Neural progenitor cell (in vitro differentiated cells): Measurements from ENCODE around the gene NCKAP5. TPM values are rescaled to one million over a fixed set of nuclear protein-coding genes. Genes with fewer than 3 reads are reported as not detected.

Experiments used
- DNase-seq: peaks from one replicate; pipeline ENCODE4 v3.0.0-alpha.2; 2016; ENCODE audit warnings: low spot score
- H2AFZ ChIP-seq: fragments of 200-600 bp; sonication (generic); replicated peaks from 2 replicates; pipeline ENCODE4 v1.6.1; 2016; ENCODE audit warnings: antibody characterized with exemption
- H3F3A ChIP-seq: fragments of 200-600 bp; sonication (generic); 2 replicates; pipeline ENCODE4 v1.6.1; 2016; ENCODE audit warnings: antibody characterized with exemption, low read depth
- H3K27ac ChIP-seq: fragments of 200-600 bp; sonication (generic); 2 replicates; pipeline ENCODE4 v1.5.1; 2016; ENCODE audit warnings: mild to moderate bottlenecking
- H3K27me3 ChIP-seq: fragments of 200-600 bp; sonication (generic); 2 replicates; pipeline ENCODE4 v1.6.1; 2016; ENCODE audit warnings: mild to moderate bottlenecking, moderate library complexity
- H3K36me3 ChIP-seq: fragments of 200-600 bp; sonication (generic); 2 replicates; pipeline ENCODE4 v1.5.1; 2016
- H3K4me1 ChIP-seq: fragments of 200-600 bp; sonication (generic); 2 replicates; pipeline ENCODE4 v1.6.1; 2016; ENCODE audit warnings: mixed run types
- H3K4me2 ChIP-seq: fragments of 200-600 bp; sonication (generic); 2 replicates; pipeline ENCODE4 v1.6.1; 2016
- H3K4me3 ChIP-seq: fragments of 200-600 bp; sonication (generic); 2 replicates; pipeline ENCODE4 v1.5.1; 2016
- H3K79me2 ChIP-seq: fragments of 200-600 bp; sonication (generic); 2 replicates; pipeline ENCODE4 v1.6.1; 2016; ENCODE audit warnings: low read depth
- H3K9ac ChIP-seq: fragments of 200-600 bp; sonication (generic); 2 replicates; pipeline ENCODE4 v1.6.1; 2016
- H3K9me3 ChIP-seq: fragments of 200-600 bp; sonication (generic); 2 replicates; pipeline ENCODE4 v1.5.1; 2016; ENCODE audit warnings: low read depth
- H4K20me1 ChIP-seq: fragments of 200-600 bp; sonication (generic); 2 replicates; pipeline ENCODE4 v1.6.1; 2016; ENCODE audit warnings: low read depth
- H3K27ac Mint-ChIP-seq: 3 replicates; pipeline ENCODE4 v1.8.0; 2021; ENCODE audit warnings: mixed read lengths
- H3K27me3 Mint-ChIP-seq: 2 replicates; pipeline ENCODE4 v1.8.0; 2022; ENCODE audit warnings: low read depth, mild to moderate bottlenecking, inconsistent platforms, moderate library complexity, mixed read lengths; ENCODE audit not compliant: insufficient read depth
- H3K36me3 Mint-ChIP-seq: 3 replicates; pipeline ENCODE4 v1.8.0; 2021; ENCODE audit warnings: mixed read lengths
- H3K4me1 Mint-ChIP-seq: 3 replicates; pipeline ENCODE4 v1.8.0; 2021; ENCODE audit warnings: mixed read lengths
- H3K4me3 Mint-ChIP-seq: 3 replicates; pipeline ENCODE4 v1.8.0; 2021; ENCODE audit warnings: mild to moderate bottlenecking, moderate library complexity, mixed read lengths
- H3K9me3 Mint-ChIP-seq: 3 replicates; pipeline ENCODE4 v1.8.0; 2020; ENCODE audit warnings: mixed read lengths
- EZH2 ChIP-seq: fragments of 200-600 bp; sonication (generic); IDR thresholded peaks from 2 replicates; pipeline ENCODE4 v1.6.1; 2017; ENCODE audit warnings: antibody characterized with exemption, mild to moderate bottlenecking, moderate library complexity
- EZH2phosphoT487 ChIP-seq: fragments of 200-600 bp; sonication (generic); IDR thresholded peaks from 2 replicates; pipeline ENCODE4 v1.6.1; 2017; ENCODE audit warnings: antibody characterized with exemption
- total RNA-seq: library from RNA; depleted of rRNA; stranded (reverse); fragments of >200 nt; gene quantifications from 2 replicates; pipeline ENCODE4 v1.2.3, GENCODE V29; 2015; ENCODE audit warnings: low replicate concordance
- TF ChIP-seq, protein P1 (sequence below): fragments of 200-600 bp; sonication (generic); IDR thresholded peaks from 2 replicates; pipeline ENCODE4 v1.5.1; 2017; ENCODE audit warnings: antibody characterized with exemption, mild to moderate bottlenecking

NCKAP5 gene
- total RNA-seq, 1 donor from 2014 or later: 0.47 TPM

GRCh38 chr2:133420788-133421187 is 147.5 kb downstream of the NCKAP5 start:
- H3K79me2 ChIP-seq: no peaks in the 10 kb centered on the region
- H3K27me3 Mint-ChIP-seq: peaks cover 2% of the 10 kb centered on the region
- no peak overlapping the region for H3K4me2 ChIP-seq
- H3K27me3 ChIP-seq: no peaks in the 10 kb centered on the region
- H3K36me3 Mint-ChIP-seq: no peaks in the 10 kb centered on the region
- H3K9me3 ChIP-seq: no peaks in the 10 kb centered on the region
- H3K9ac ChIP-seq: no peak overlapping the region
- no peaks in the 10 kb centered on the region for H3K36me3 ChIP-seq
- TF ChIP-seq EZH2phosphoT487 (no peak), EZH2 (no peak)
- TF ChIP-seq, protein P1, sequence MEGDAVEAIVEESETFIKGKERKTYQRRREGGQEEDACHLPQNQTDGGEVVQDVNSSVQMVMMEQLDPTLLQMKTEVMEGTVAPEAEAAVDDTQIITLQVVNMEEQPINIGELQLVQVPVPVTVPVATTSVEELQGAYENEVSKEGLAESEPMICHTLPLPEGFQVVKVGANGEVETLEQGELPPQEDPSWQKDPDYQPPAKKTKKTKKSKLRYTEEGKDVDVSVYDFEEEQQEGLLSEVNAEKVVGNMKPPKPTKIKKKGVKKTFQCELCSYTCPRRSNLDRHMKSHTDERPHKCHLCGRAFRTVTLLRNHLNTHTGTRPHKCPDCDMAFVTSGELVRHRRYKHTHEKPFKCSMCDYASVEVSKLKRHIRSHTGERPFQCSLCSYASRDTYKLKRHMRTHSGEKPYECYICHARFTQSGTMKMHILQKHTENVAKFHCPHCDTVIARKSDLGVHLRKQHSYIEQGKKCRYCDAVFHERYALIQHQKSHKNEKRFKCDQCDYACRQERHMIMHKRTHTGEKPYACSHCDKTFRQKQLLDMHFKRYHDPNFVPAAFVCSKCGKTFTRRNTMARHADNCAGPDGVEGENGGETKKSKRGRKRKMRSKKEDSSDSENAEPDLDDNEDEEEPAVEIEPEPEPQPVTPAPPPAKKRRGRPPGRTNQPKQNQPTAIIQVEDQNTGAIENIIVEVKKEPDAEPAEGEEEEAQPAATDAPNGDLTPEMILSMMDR: no peak
- H3K27ac Mint-ChIP-seq: no peak overlapping the region
- peaks cover 3% of the 10 kb centered on the region for H4K20me1 ChIP-seq
- no peak overlapping the region for H3K27ac ChIP-seq
- H3K9me3 Mint-ChIP-seq: no peaks in the 10 kb centered on the region
- no peak overlapping the region for H3K4me3 Mint-ChIP-seq
- peaks cover 55% of the 10 kb centered on the region for H3K4me1 ChIP-seq
- no peak for DNase-seq
- H3K4me1 Mint-ChIP-seq: peaks cover 89% of the 10 kb centered on the region
- H3K4me3 ChIP-seq: no peak overlapping the region
- no peak overlapping the region for H2AFZ ChIP-seq
- H3F3A ChIP-seq: peaks cover 33% of the 10 kb centered on the region

GRCh38 chr2:133418671-133419070 is 149.6 kb downstream of the NCKAP5 start:
- Histone ChIP-seq H3F3A (peaks cover 33% of the 10 kb centered on the region), H3K27ac (no peak overlapping the region), H3K36me3 (no peaks in the 10 kb centered on the region), H3K79me2 (no peaks in the 10 kb centered on the region), H3K4me1 (peaks cover 59% of the 10 kb centered on the region), H4K20me1 (peaks cover 3% of the 10 kb centered on the region), H3K4me2 (peak overlapping the region; percentile 66), H3K9ac (no peak overlapping the region), H3K9me3 (no peaks in the 10 kb centered on the region), H2AFZ (no peak overlapping the region), H3K4me3 (no peak overlapping the region), H3K27me3 (no peaks in the 10 kb centered on the region)
- peak overlapping the region; percentile 80 for H3K27ac Mint-ChIP-seq
- H3K36me3 Mint-ChIP-seq: no peaks in the 10 kb centered on the region
- H3K4me1 Mint-ChIP-seq: peaks cover 78% of the 10 kb centered on the region
- H3K27me3 Mint-ChIP-seq: peaks cover 2% of the 10 kb centered on the region
- H3K4me3 Mint-ChIP-seq: no peak overlapping the region
- TF ChIP-seq EZH2phosphoT487: no peak
- TF ChIP-seq, protein P1: no peak
- no peak for TF ChIP-seq EZH2
- no peak for DNase-seq
- H3K9me3 Mint-ChIP-seq: no peaks in the 10 kb centered on the region

DNA sequence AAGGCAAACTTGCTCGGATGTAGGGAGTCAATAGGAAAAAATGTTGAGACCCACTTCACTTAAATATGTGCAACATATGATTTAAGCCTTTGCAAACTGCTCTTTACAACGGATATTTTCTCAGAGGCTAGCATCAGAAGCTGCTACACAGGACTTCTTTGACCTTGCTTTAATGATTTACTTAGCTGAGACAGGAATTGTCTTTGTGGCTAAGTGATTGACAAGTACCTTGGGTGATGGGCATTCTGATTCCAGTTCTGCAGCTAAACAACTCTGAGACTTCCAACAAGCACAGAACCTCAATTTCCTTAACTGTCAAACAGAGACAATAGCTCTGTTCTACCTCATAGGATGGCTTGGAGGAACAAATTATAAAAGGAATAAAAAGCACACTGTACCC is 150.2 kb downstream of the NCKAP5 start:
- no peak for TF ChIP-seq EZH2
- TF ChIP-seq, protein P1: no peak
- no peak for TF ChIP-seq EZH2phosphoT487
- Histone ChIP-seq H3K9me3 (no peaks in the 10 kb centered on the region), H3K79me2 (no peaks in the 10 kb centered on the region), H3K9ac (no peak overlapping the region), H4K20me1 (peaks cover 3% of the 10 kb centered on the region), H3K36me3 (no peaks in the 10 kb centered on the region), H3K27me3 (no peaks in the 10 kb centered on the region), H2AFZ (no peak overlapping the region), H3K4me1 (peaks cover 54% of the 10 kb centered on the region), H3K27ac (peak overlapping the region; percentile 6), H3K4me3 (no peak overlapping the region), H3F3A (peaks cover 33% of the 10 kb centered on the region), H3K4me2 (peak overlapping the region; percentile 66)
- Mint-ChIP-seq H3K27ac (peak overlapping the region; percentile 80), H3K9me3 (no peaks in the 10 kb centered on the region), H3K27me3 (peaks cover 2% of the 10 kb centered on the region), H3K36me3 (no peaks in the 10 kb centered on the region), H3K4me1 (peaks cover 74% of the 10 kb centered on the region), H3K4me3 (no peak overlapping the region)
- DNase-seq: no peak
